ENCODE results near the gene SLC66A1.
"Not testable (repeated sequence)": the region's sequence is repeated elsewhere in the genome, so short reads cannot be mapped to it uniquely, and the experiment has no call there.

Gene SLC66A1

DNA sequence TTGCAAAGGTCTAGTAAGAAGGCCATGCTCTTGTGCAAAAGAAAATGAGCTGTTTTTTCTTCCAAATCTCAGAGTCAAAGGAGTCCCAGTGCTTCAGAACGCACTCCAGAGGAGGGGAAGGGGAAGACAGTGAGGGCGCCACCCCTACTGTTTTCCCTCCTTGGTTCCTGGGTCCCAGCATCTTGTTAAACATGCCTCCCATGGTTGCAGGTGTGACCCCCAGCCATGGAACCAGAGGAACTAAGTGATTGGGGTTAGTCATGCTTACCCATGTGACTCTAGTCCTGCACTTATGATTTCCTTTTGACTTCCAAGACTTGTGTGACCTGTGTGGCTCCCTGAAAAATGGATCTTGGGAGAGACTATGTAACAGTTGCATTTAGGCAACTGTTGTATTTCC lies 17.5 kb upstream of the SLC66A1 start:
- TF ChIP-seq, protein P1, sequence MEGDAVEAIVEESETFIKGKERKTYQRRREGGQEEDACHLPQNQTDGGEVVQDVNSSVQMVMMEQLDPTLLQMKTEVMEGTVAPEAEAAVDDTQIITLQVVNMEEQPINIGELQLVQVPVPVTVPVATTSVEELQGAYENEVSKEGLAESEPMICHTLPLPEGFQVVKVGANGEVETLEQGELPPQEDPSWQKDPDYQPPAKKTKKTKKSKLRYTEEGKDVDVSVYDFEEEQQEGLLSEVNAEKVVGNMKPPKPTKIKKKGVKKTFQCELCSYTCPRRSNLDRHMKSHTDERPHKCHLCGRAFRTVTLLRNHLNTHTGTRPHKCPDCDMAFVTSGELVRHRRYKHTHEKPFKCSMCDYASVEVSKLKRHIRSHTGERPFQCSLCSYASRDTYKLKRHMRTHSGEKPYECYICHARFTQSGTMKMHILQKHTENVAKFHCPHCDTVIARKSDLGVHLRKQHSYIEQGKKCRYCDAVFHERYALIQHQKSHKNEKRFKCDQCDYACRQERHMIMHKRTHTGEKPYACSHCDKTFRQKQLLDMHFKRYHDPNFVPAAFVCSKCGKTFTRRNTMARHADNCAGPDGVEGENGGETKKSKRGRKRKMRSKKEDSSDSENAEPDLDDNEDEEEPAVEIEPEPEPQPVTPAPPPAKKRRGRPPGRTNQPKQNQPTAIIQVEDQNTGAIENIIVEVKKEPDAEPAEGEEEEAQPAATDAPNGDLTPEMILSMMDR (conservative IDR thresholded peaks at IDR 0.05; ENCODE audit: control insufficient read depth, insufficient read depth, low read depth, low read length), result no peak
- no peak for DNase-seq (ENCODE audit: low read depth)
- no peak overlapping the region for H3K4me3 ChIP-seq (ENCODE audit: control insufficient read depth, low read depth, low read length)

DNA sequence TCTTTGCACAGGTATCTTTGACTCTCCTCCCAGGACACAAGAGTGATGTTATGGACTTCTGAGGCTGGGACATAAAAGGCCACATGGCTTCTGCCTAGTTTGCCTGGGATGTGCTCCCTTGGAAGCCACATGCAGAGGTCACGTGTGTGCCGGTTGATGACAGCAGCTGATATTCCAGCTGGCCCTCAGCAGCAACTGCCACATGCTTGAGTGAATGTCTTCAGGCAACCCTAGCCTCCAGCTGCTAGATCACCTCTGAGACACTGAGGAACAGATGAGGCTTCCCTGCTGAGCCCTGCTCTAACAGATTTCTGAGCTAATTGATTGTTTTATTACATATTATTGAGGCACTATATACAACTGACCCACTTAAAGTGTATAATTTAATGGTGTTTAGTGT lies 11.9 kb upstream of the SLC66A1 start:
- DNase-seq (ENCODE audit: low read depth), result no peak
- TF ChIP-seq, protein P1 (conservative IDR thresholded peaks at IDR 0.05; ENCODE audit: control insufficient read depth, insufficient read depth, low read depth, low read length), result no peak
- no peak overlapping the region for H3K4me3 ChIP-seq (ENCODE audit: control insufficient read depth, low read depth, low read length)

DNA sequence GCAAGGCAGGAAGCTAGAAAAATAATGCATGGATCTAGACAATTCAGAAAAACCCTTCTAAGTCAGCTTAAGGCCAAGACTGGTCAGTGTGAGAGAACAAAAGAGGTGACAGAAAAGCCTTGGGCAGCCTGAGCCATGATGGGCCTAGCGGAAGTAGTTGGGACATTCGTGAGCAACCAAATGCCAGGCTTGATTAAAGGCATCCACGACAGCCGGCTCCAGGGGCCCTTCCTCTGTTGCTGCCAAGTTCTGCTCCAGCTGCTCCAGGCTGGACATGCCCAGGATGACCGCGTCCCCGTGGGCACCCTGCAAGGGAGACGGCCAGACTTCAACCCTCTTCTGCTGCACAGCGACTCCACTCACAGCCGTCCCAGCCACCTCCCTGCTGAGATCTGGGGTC lies 8.0 kb upstream of the SLC66A1 start:
- not testable (repeated sequence) for H3K4me3 ChIP-seq (ENCODE audit: control insufficient read depth, low read depth, low read length); DNase-seq (ENCODE audit: low read depth)

DNA sequence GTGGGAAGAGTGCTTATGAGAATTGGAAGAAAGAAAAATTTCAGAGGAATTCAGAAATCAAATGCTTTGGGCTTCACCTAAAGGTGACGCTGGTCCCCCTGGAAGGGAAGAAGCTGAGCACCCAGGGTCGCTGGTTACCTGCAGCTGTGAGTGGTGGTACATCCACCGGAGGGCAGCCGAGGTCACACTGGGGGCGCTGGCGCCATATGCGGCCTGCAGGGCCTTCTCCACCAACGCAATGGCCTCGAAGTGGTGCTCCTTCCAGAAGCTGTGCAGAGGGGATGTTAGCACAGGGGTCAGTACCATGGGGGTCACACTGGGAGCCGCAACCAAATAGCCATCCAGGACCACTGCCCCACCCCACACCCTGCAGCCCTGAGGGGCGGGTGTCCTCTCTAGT lies 6.2 kb upstream of the SLC66A1 start:
- H3K4me3 ChIP-seq (ENCODE audit: control insufficient read depth, low read depth, low read length), result no peak overlapping the region
- no peak for DNase-seq (ENCODE audit: low read depth)
- TF ChIP-seq, protein P1 (conservative IDR thresholded peaks at IDR 0.05; ENCODE audit: control insufficient read depth, insufficient read depth, low read depth, low read length), result no peak

DNA sequence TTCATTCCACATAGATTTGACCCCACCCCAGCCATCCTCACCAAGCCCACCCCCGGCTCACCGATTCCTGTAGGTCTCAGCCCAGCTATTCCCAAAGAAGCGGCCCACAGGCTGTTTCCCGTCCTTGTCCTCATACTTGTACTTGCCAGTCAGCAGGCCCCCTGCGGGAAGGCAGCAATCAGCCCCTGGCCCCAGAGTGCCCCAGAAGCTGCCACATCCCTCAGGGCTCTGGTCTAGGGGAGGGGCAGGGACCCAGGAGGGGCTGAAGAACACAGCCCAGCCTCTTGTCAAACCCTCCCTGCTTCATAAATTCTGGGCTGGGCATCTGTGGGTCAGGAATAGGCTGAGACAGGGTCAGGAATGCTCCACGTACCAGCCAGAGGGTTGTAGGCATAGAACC lies 5.2 kb upstream of the SLC66A1 start:
- no peak overlapping the region for H3K4me3 ChIP-seq (ENCODE audit: control insufficient read depth, low read depth, low read length)
- TF ChIP-seq, protein P1 (conservative IDR thresholded peaks at IDR 0.05; ENCODE audit: control insufficient read depth, insufficient read depth, low read depth, low read length), result no peak
- no peak for DNase-seq (ENCODE audit: low read depth)

DNA sequence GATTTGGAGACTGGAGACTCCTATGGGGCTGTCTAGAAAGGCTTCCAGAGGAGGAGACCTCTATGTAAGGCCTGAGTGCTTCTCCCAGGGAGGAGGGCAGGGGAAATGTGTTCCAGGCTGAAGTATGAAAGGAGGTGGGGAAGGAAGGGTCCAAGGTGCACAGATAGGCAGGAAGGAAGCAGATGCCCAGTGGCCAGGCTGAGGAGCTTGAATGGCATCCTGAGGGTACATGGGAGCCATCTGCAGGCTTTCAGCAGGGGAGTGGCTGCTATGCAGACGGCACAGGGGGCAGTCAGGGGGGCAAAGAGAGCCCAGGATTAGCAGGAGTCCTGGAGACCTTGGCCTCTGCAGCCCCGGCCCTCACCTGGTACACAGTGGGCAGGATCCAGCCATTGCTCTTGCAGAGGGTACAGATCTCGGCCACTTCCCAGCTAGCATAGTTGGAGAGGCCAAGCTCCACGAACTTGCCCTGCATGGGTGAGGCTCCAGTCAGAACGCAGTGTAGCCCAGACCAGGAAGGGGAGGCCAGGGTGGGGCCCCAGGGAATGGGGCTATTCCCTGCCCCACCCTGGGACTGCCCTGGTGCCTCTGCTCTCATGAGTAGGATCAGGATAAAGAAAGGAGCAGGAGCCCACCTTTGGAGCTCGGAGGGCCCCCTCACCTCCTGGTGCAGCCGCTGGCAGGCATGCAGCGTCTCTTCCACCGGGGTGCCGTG lies 4.2 kb upstream of the SLC66A1 start:
- no peak overlapping the region for H3K4me3 ChIP-seq (ENCODE audit: control insufficient read depth, low read depth, low read length)
- DNase-seq (ENCODE audit: low read depth), result no peak
- TF ChIP-seq, protein P1 (conservative IDR thresholded peaks at IDR 0.05; ENCODE audit: control insufficient read depth, insufficient read depth, low read depth, low read length), result no peak

DNA sequence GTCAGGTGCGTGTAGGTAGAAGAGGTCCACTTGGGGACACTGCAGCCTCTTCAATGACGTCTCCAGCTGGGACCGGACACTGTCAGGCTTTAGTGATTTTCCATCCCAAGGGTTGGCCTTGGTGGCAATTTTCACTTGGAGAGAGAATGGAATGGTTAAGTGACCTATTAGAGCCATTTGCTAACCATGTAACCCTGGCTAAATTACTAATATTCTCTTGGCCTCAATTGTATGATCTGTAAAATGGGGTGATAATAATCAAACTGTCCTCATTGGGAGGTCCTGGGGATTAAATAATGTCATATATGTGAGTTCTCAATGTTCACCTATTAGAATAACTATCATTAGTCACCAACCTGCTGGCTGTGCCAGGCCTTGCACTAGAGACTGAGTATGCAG lies 3.6 kb upstream of the SLC66A1 start:
- no peak for DNase-seq (ENCODE audit: low read depth)
- no peak overlapping the region for H3K4me3 ChIP-seq (ENCODE audit: control insufficient read depth, low read depth, low read length)
- TF ChIP-seq, protein P1 (conservative IDR thresholded peaks at IDR 0.05; ENCODE audit: control insufficient read depth, insufficient read depth, low read depth, low read length), result no peak

Data from fibroblast of mammary gland (primary cell).